Nephron (organoid): Measurements from ENCODE around the gene TSACC.
"Not testable (repeated sequence)": the region's sequence is repeated elsewhere in the genome, so short reads cannot be mapped to it uniquely, and the experiment has no call there.

Experiments
- H3K27ac Mint-ChIP-seq, 3 experiments: 2 replicates each; pipeline ENCODE4 v1.8.0; 2020; ENCODE audit warnings: mixed read lengths in 3 of 3, mild to moderate bottlenecking in 2 of 3, moderate library complexity in 1 of 3
- H3K27me3 Mint-ChIP-seq: 2 replicates; pipeline ENCODE4 v1.8.0; 2021; ENCODE audit warnings: low read depth, mild to moderate bottlenecking, moderate library complexity, mixed read lengths
- H3K36me3 Mint-ChIP-seq: 2 replicates; pipeline ENCODE4 v1.8.0; 2020; ENCODE audit warnings: low read depth, mixed read lengths
- H3K4me1 Mint-ChIP-seq: 2 replicates; pipeline ENCODE4 v1.8.0; 2020; ENCODE audit warnings: mixed read lengths
- H3K4me3 Mint-ChIP-seq, 3 experiments: 2 replicates each; pipeline ENCODE4 v1.8.0; 2020; ENCODE audit warnings: mild to moderate bottlenecking in 3 of 3, mixed read lengths in 3 of 3, moderate library complexity in 2 of 3
- H3K9me3 Mint-ChIP-seq: 2 replicates; pipeline ENCODE4 v1.8.0; 2020; ENCODE audit warnings: mixed read lengths
- TF ChIP-seq, protein P1 (sequence below), 3 experiments: fragments of 200-600 bp; sonication (generic); IDR thresholded peaks; one replicate each; pipeline ENCODE4 v1.5.0; 2021; ENCODE audit warnings: antibody characterized with exemption in 3 of 3; ENCODE audit not compliant: unreplicated experiment in 3 of 3

TSACC gene

DNA sequence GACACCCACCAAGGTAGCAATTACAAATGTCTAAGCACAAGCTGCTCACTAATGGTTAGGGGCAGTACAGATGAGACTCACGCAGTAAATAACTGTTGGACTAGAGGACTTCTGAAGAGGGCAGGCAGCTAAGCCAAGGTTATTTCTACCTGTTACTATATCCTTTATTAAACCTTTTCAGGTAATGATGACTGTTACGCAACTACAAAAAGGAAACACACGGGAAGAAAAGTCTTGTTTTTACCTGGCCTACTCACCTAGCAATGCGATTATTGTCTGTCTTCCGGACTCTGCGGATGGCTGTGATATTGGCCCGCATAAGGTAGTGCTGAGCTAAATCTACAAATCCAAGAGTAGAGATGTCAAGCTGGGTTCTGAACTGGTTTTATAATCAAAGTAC is 21.4 kb upstream of the TSACC start:
- Mint-ChIP-seq H3K4me3 (no peak overlapping the region), H3K9me3 (no peaks in the 10 kb centered on the region), H3K27me3 (no peaks in the 10 kb centered on the region), H3K36me3 (peaks cover 81% of the 10 kb centered on the region), H3K27ac (no peak overlapping the region), H3K4me1 (no peaks in the 10 kb centered on the region)
- TF ChIP-seq, protein P1, sequence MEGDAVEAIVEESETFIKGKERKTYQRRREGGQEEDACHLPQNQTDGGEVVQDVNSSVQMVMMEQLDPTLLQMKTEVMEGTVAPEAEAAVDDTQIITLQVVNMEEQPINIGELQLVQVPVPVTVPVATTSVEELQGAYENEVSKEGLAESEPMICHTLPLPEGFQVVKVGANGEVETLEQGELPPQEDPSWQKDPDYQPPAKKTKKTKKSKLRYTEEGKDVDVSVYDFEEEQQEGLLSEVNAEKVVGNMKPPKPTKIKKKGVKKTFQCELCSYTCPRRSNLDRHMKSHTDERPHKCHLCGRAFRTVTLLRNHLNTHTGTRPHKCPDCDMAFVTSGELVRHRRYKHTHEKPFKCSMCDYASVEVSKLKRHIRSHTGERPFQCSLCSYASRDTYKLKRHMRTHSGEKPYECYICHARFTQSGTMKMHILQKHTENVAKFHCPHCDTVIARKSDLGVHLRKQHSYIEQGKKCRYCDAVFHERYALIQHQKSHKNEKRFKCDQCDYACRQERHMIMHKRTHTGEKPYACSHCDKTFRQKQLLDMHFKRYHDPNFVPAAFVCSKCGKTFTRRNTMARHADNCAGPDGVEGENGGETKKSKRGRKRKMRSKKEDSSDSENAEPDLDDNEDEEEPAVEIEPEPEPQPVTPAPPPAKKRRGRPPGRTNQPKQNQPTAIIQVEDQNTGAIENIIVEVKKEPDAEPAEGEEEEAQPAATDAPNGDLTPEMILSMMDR (IDR thresholded peaks at IDR 0.05; ENCODE audit: unreplicated experiment in 3 of 3), result no peak

DNA sequence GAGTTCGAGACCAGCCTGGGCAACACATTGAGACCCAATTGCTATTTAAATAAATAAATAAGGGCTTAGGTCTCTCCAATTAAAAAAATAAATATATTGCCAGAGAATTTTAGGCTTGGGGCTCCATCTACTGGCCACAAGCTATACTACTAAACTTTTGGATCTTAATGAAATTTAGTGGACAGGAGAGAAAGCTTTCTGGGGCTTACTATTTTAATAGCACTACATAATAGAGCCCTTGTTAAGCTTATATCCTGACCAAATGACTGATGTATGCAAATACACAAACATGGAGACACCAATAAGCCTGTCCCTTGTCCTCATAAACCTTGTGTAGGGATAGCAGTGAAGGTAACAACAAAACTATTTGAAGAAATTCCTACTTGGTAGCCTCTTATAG is 18.7 kb upstream of the TSACC start:
- peaks cover 68% of the 10 kb centered on the region for H3K36me3 Mint-ChIP-seq
- TF ChIP-seq, protein P1 (IDR thresholded peaks at IDR 0.05; ENCODE audit: unreplicated experiment in 3 of 3), result peak; percentile 52 to 71 (median 63)
- no peak overlapping the region for H3K4me3 Mint-ChIP-seq
- no peaks in the 10 kb centered on the region for H3K27me3 Mint-ChIP-seq
- H3K9me3 Mint-ChIP-seq, result no peaks in the 10 kb centered on the region
- no peaks in the 10 kb centered on the region for H3K4me1 Mint-ChIP-seq
- no peak overlapping the region for H3K27ac Mint-ChIP-seq

DNA sequence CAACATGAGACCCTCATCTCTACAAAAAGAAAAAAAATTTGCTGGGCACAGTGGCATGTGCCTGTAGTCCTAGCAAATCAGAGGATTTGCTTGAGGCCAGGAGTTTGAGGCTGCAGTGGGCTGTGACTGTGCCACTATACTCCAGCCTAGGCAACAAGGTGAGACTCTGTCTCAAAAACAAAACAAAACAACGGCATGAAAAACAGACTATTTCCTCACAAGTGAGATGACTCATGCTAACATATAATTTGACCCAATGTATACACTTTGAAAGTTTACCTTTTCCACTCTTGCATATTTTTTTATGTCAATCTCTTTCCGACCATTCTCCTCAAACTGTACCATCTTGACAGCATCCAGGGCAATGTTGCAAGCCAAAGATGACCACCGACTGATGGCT is 17.8 kb upstream of the TSACC start:
- H3K4me1 Mint-ChIP-seq, result no peaks in the 10 kb centered on the region
- no peak overlapping the region for H3K4me3 Mint-ChIP-seq
- no peaks in the 10 kb centered on the region for H3K27me3 Mint-ChIP-seq
- H3K9me3 Mint-ChIP-seq, result no peaks in the 10 kb centered on the region
- TF ChIP-seq, protein P1 (IDR thresholded peaks at IDR 0.05; ENCODE audit: unreplicated experiment in 3 of 3), result no peak
- H3K36me3 Mint-ChIP-seq, result peaks cover 68% of the 10 kb centered on the region
- no peak overlapping the region for H3K27ac Mint-ChIP-seq

DNA sequence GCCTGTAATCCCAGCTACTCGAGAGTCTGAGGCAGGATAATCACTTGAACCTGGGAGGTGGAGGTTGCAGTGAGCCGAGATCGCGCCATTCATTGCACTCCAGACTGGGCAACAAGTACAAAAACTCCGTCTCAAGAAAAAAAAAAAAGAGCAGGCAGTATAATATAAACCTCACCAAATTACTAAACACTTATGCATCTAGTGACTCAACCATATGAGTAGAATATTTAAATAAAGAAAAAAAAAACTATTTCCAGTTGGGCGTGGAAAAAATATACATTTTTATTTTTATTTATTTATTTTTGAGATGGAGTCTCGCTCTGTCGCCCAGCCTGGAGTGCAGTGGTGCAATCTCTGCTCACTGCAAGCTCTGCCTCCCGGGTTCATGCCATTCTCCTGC is 15.1 kb upstream of the TSACC start:
- not testable (repeated sequence) for H3K27ac Mint-ChIP-seq, H3K9me3 Mint-ChIP-seq, H3K27me3 Mint-ChIP-seq, H3K4me1 Mint-ChIP-seq, H3K4me3 Mint-ChIP-seq
- peaks cover 53% of the 10 kb centered on the region for H3K36me3 Mint-ChIP-seq

DNA sequence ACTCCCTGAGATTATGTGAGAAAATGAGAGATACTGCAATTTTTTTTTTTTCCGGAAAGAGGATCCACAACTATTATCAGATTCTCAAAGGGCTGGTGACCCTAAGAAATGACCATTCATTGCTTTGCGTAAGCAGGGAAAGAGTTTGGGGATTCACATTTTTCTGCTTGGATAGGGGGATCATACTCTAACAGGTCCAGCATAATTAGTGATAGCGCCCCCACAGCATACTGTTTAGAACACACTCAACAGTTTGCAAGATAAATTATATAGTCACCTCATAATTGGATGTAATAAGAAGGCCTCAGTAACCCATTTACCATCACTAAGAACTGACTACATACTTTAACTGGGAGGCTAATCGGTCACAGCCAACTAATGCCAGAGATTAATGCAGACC is 2.1 kb upstream of the TSACC start:
- Mint-ChIP-seq H3K27ac (peak overlapping the region in 2 of 3 experiments; percentile 79 to 93), H3K9me3 (no peaks in the 10 kb centered on the region), H3K36me3 (peaks cover 43% of the 10 kb centered on the region), H3K4me3 (peak overlapping the region; percentile 98 to 99 (median 98)), H3K4me1 (peaks cover 23% of the 10 kb centered on the region), H3K27me3 (no peaks in the 10 kb centered on the region)
- TF ChIP-seq, protein P1 (IDR thresholded peaks at IDR 0.05; ENCODE audit: unreplicated experiment in 3 of 3), result no peak

DNA sequence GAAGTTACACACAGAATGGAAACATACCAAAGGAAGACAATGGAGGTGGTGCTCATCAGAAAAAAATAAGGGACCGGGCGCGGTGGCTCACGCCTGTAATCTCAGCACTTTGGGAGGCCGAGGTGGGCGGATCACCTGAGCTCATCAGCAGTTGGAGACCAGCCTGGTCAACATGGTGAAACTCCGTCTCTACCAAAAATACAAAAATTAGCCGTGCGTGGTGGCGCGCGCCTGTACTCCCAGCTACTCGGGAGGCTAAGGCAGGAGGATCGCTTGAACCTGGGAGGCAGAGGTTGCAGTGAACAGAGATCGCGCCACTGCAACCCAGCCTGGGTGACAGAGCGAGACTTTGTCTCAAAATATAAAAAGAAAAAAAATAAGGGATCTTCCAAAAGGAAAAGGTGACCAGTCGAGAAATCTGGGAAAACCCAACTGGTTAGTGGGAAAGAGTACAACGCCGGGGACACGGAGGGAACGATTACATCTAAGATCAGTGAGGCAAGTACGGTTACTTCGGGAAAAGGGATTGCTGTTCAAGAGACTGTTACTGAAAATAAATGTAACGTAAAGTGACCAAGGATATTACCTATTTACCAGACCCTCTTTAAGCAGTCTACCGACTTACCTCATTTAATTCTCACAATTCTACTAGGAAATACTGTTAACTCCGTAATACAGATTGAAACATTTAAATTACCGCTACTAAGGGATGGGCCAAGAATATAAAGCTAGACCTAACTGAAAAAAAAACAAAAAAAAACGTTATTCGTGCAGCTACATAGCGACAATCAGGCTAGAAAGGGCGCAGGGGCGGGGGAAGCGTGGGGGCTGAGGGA is 1.1 kb upstream of the TSACC start:
- TF ChIP-seq, protein P1 (IDR thresholded peaks at IDR 0.05; ENCODE audit: unreplicated experiment in 3 of 3), result no peak
- Mint-ChIP-seq H3K9me3 (no peaks in the 10 kb centered on the region), H3K36me3 (peaks cover 33% of the 10 kb centered on the region), H3K27me3 (no peaks in the 10 kb centered on the region), H3K4me3 (peak overlapping the region; percentile 98 to 99 (median 98)), H3K27ac (peak overlapping the region; percentile 84 to 97 (median 93)), H3K4me1 (peaks cover 23% of the 10 kb centered on the region)
